GM19239 (cell line): ENCODE data around the gene OR8I2.
"Not testable (repeated sequence)": the region's sequence is repeated elsewhere in the genome, so short reads cannot be mapped to it uniquely, and the experiment has no call there.

Source experiments
- DNase-seq: peaks from one replicate; pipeline ENCODE4 v3.0.0; 2011; ENCODE audit warnings: low spot score; ENCODE audit not compliant: insufficient read length
- FAIRE-seq: peaks from 2 replicates; lab custom pipeline; 2011; peaks lifted over from hg19 to GRCh38; lab: Jason Lieb, UNC

The OR8I2 gene

DNA sequence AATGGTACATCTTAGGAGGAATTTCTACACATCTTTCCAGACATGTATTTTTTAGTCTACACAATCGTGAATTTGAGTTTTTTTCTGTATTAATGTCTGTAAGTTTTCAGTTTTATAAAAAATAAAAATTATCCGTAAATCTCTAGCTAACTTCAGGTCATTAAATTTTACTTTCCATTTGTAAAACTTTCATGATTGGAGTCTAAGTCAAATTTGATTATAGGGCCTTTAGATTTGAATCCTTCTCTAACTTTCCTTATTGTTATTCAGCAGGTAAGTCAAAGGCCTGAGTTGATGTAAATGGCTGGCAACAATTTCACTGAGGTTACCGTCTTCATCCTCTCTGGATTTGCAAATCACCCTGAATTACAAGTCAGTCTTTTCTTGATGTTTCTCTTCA is at the start of gene OR8I2:
Gene OR8I2 (plus strand): TSS at position 301 of the 400 bp plus-strand sequence. CDS start 0 bp downstream, at position 301.
- FAIRE-seq = no peak
- DNase-seq = no peak

DNA sequence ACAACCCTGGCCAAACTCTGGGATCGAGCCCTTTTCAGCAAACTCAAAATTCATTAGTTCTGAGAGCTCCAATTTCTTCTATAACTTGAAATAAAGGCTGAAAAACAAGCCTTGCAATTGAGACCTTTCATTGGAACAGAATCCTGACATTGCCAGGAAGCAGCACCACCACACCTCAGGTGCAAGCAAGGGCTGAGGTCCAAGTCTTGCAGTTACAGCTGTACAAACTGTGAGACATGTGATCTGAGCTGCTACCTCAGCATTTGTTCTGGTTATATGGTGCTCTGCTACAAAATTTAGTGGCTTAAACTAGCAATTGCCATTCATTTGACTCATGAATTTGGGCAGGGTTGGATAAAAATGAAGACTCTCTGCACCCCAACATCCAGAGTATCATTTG is 47.6 kb upstream of the OR8I2 start:
- FAIRE-seq (no peak), DNase-seq (no peak)

DNA sequence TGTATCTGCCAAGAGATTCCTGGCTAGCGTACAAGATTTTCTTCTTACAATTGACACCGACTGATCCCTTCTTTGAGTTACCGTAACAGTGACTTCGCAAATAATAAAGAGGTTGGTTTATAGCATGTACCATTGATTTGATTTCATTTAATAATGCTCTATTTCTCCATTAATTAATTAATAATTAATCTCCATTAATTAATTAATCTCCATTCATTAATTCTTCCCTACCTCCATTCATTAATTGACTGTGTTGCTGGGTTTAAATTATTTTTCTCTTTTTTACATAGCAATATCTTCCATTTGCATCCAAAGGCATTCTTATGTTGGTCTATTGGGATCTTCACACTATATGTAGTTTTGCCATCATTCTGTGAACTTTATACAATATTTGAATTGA is 44.6 kb upstream of the OR8I2 start:
- FAIRE-seq = no peak
- DNase-seq = no peak

DNA sequence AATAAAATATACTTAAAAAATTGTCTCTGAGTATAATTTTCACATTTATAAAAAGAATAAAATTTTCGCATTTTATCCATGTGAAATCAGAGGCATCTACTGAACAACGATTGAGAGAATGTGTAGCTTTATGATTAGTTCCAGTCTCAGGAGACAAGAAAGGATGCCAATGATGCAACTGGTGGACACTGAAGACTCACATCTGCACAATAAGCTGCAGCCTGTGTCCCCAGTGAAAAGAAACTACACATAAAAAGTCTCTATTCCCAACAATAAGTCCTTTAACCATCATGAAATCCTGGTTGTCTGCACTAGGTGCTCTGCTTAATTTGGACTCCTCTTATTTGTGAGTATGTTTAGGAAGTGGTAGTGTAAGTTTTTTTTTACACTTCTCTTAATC is 43.6 kb upstream of the OR8I2 start:
- DNase-seq (no peak), FAIRE-seq (no peak)

DNA sequence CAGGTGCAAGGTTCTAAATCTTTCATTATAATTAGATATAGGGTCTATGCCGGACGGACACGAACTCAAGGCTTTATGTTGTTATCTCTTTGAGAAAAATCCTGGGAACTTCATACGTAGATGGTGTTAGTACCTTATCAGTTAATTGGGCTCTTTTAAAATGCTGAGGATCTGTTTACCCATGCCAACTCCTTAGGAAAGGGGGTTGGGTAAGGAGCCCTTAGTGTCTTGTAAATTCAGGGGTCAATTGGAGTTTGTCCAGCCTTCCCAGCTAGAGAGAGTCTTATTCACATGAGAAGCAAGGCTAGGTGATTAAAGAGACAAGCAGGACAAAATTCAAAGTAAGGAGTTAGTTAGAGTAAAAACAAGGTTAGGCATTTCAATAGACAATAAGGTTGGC is 36.7 kb upstream of the OR8I2 start:
- not testable (repeated sequence) for DNase-seq, FAIRE-seq

DNA sequence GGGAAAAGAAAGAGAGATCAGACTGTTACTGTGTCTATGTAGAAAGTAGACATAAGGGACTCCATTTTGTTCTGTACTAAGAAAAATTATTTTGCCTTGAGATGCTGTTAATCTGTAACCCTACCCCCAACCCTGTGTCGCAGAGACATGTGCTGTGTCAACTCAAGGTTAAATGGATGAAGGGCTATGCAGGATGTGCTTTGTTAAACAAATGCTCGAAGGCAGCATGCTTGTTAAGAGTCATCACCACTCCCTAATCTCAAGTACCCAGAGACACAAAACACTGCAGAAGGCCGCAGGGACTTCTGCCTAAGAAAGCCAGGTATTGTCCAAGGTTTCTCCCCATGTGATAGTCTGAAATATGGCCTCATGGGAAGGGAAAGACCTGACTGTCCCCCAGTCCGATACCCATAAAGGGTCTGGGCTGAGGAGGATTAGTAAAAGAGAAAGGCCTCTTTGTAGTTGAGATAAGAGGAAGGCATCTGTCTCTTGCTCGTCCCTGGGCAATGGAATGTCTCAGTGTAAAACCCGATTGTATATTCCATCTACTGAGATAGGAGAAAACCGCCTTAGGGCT is 35.4 kb upstream of the OR8I2 start:
- FAIRE-seq, DNase-seq: not testable (repeated sequence)

DNA sequence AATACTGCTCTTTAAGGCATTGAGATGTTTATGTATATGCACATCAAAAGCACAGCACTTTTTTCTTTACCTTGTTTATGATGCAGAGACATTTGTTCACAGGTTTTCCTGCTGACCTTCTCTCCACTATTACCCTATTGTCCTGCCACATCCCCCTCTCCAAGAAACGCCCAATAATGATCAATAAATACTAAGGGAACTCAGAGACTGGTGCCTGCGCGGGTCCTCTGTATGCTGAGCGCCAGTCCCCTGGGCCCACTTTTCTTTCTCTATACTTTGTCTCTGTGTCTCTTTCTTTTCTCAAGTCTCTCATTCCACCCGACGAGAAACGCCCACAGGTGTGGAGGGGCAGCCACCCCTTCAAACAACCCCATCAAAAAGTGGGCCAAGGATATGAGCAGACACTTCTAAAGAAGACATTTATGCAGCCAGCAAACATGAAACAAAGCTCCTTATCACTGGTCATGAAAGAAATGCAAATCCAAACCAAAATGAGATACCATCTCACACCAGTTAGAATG is 34.8 kb upstream of the OR8I2 start:
- FAIRE-seq, DNase-seq: not testable (repeated sequence)

DNA sequence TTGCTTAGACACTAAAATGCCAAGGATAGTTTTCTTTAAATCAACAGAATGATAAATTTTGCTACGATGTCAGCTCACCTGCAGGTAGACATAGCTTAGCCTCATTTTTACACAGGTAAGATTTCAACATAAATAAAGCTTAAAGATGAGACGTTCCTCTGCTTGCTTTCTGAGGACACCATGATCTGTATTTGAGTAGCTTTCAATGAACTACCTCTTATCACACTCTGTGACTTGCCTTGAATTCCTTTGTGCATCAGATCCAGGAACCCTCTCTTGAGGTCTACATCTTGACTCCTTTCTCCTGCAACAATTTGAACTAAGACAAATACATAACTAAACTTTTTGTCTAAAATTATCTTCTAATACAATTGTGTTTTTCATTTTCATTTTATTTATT is 26.1 kb upstream of the OR8I2 start:
- no peak for FAIRE-seq
- no peak for DNase-seq

DNA sequence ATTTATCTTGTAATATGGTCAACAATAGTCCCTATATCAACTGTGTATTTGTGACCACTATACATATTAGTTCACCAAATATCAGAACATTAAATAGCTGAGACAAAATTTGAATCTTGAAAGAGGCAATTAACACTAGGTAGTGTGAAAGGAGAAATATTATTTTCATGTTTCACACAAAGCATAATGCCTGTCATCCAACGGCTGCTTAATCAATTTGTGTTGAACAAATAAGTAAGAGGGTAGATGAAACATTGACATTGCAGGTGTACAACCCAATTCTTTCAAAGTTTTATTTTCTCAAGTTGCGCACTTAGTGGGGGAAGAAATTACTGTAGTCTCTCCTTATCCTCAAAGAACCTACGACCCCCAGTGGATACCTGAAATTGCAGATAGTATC is 3.4 kb upstream of the OR8I2 start:
- FAIRE-seq (no peak), DNase-seq (no peak)

DNA sequence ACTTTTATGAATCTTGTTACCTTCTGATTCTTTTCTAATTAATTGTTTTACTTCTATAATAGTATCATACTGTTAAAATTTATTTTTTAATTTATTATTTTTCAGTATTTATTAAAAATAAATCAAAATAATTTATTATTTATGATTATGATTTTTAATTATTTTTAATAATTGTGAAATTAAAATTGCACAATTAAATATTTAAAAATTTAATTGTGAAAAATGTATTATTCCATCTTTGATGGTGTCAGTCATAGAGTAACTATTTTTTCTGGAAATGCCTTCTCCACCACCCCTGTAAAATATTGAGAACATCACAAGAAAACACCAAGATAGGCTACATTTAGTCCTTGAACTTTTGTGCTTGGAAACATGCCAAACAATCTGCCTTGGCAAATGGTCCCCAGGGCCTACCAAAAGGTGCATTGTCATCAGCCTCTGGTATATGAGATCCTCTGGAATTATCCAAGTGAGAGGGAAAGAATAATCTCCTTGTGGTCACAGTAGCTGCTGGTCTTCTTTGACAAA is 10.2 kb downstream of the OR8I2 start, which contains the start of gene OR8H2:
Gene OR8H2 (plus strand): TSS at position 478 of the 528 bp plus-strand sequence. CDS start 1,356 bp downstream, outside the sequence.
- DNase-seq (no peak), FAIRE-seq (no peak)

DNA sequence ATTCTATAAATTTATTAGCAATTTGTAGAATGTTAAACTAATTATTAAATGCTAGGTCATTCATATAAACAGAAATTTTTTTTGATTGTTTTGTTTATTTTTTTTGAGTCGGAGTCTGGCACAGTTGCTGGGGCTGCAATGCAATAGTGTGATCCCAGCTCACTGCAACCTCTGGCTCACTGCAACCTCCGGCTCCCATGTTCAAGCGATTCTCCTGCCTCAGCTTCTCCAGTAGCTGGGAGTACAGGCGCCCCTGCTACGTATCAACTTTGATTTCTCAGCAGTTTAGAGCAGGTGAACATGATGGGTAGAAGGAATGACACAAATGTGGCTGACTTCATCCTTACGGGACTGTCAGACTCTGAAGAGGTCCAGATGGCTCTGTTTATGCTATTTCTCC is 29.0 kb downstream of the OR8I2 start, which contains the start of gene OR8H3:
Gene OR8H3 (plus strand): TSS at position 301 of the 400 bp plus-strand sequence. CDS start 0 bp downstream, at position 301.
- no peak for FAIRE-seq
- no peak for DNase-seq

DNA sequence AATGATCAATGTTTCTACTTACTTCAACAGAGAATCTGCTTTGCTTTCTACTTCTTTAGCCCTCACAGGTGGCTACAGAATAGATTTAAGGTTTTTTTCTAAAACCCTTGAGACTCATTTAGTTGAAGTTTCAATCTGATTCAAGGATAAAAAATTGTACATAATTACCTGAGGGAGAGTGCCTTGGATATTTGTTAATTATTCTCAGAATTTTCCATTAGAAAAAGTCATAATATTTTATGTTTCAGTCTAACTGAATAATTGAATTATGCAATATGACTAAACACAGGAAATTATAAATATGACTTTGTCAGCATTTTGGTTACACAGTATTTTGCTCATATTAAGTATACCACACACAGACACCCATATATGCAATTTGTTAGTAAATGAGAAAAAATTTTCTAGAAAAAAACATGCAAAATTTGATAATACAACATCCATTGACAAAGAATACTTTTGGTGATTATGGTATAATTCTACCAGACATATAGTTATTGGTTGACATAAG is 47.1 kb downstream of the OR8I2 start, which contains the start of gene OR8J3:
Gene OR8J3 (minus strand): TSS at position 51 of the 511 bp plus-strand sequence. CDS start 2,483 bp downstream, outside the sequence.
- DNase-seq = no peak
- no peak for FAIRE-seq

DNA sequence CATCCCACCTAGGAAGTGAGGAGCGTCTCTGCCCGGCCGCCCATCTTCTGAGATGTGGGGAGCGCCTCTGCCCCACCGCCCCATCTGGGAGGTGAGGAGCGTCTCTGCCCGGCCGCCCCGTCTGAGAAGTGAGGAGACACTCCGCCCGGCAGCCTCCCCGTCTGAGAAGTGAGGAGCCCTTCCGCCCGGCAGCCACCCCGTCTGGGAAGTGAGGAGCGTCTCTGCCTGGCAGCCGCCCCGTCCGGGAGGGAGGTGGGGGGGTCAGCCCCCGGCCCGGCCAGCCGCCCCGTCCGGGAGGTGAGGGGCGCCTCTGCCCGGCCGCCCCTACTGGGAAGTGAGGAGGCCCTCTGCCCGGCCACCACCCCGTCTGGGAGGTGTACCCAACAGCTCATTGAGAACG is 50.6 kb downstream of the OR8I2 start:
- not testable (repeated sequence) for DNase-seq, FAIRE-seq
